Thoracic aorta (tissue), 2 donors: ENCODE data around the gene SIAH1. TPM values are rescaled to one million over a fixed set of nuclear protein-coding genes. Genes with fewer than 3 reads are reported as not detected.

Experiments
- ATAC-seq: fragments of 150-250 bp; one replicate; pipeline ENCODE4 v1.8.0; 2017; ENCODE audit warnings: low read depth; ENCODE audit not compliant: insufficient number of reproducible peaks, low FRiP score
- DNase-seq: peaks from one replicate; pipeline ENCODE4 v3.0.0-alpha.2; 2020; ENCODE audit warnings: low spot score
- H3K27ac ChIP-seq, 2 donors: fragments of 200-600 bp; sonication (generic); 1 replicate in 1 of 2; 2 replicates in 1 of 2; pipeline ENCODE4 v1.5.1; 2016; ENCODE audit warnings: mild to moderate bottlenecking in 2 of 2, moderate library complexity in 2 of 2
- H3K27me3 ChIP-seq: fragments of 200-600 bp; sonication (generic); replicated peaks from 2 replicates; pipeline ENCODE4 v1.6.0; 2016; ENCODE audit warnings: mild to moderate bottlenecking; ENCODE audit not compliant: insufficient read depth
- H3K36me3 ChIP-seq: fragments of 200-600 bp; sonication (generic); one replicate; pipeline ENCODE4 v1.5.1; 2016
- H3K4me1 ChIP-seq, 2 donors: fragments of 200-600 bp; sonication (generic); 1 replicate in 1 of 2; 2 replicates in 1 of 2; pipeline versions ENCODE4 v1.5.1 to v1.6.0; 2016; ENCODE audit warnings: low read depth in 2 of 2, mild to moderate bottlenecking in 1 of 2; ENCODE audit not compliant: control insufficient read depth in 1 of 2
- H3K4me3 ChIP-seq: fragments of 200-600 bp; sonication (generic); 2 replicates; pipeline ENCODE4 v1.5.1; 2016; ENCODE audit warnings: mild to moderate bottlenecking
- H3K9me3 ChIP-seq: fragments of 200-600 bp; sonication (generic); 2 replicates; pipeline ENCODE4 v1.5.1; 2016
- total RNA-seq, 2 donors: library from RNA; depleted of rRNA; stranded (reverse); fragments of >200 nt; gene quantifications; one replicate each; pipeline versions ENCODE4 v1.1.0 to v1.2.3, GENCODE V29; 2016
- TF ChIP-seq, protein P1 (sequence below): fragments of 200-600 bp; sonication (generic); IDR thresholded peaks from one replicate; pipeline ENCODE4 v1.5.1; 2019; ENCODE audit warnings: antibody characterized with exemption

SIAH1 gene
- total RNA-seq, 2 donors from 2014 or later = 28.2 to 40.8 TPM

DNA sequence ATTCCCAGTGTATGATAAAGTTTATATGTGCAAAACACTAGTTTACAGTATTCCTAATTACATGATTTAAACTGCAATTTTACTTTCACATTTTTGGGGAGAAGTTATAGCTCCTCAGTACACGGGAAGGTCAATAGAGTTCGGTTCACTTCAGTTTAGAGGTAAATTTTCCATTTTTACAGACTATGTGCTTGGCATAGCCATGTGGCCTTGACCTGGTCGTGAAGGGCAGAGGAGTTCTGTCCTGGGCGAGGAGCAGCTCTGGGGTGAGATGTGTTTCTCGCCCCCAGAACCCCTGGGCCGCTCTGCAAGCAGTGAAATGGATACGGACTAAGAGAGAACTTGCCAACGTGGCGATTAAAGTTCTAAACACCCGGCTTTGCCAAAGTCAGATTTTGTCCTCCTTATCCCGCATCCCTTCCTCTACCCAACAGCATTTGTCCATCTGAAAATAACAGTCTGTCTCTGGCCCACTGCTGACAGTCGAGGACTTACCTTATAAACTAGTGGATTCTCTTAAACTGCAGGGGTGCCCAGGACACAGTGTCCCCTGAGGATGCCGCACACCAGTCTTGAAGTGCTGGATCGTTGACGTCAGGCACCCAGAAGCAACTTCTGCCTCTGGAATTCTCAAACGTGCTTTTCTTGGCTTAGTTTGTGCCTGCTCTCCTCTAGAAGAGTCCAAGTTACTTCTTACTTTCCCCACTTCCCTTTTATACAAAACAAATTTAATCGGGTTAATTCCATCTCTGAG lies 1.5 kb upstream of the SIAH1 start:
- DNase-seq = no peak
- H3K36me3 ChIP-seq = no peaks in the 10 kb centered on the region
- TF ChIP-seq, protein P1, sequence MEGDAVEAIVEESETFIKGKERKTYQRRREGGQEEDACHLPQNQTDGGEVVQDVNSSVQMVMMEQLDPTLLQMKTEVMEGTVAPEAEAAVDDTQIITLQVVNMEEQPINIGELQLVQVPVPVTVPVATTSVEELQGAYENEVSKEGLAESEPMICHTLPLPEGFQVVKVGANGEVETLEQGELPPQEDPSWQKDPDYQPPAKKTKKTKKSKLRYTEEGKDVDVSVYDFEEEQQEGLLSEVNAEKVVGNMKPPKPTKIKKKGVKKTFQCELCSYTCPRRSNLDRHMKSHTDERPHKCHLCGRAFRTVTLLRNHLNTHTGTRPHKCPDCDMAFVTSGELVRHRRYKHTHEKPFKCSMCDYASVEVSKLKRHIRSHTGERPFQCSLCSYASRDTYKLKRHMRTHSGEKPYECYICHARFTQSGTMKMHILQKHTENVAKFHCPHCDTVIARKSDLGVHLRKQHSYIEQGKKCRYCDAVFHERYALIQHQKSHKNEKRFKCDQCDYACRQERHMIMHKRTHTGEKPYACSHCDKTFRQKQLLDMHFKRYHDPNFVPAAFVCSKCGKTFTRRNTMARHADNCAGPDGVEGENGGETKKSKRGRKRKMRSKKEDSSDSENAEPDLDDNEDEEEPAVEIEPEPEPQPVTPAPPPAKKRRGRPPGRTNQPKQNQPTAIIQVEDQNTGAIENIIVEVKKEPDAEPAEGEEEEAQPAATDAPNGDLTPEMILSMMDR = no peak
- peak overlapping the region; percentile 71 to 93 for H3K27ac ChIP-seq
- no peak for ATAC-seq
- peak overlapping the region; percentile 92 for H3K4me3 ChIP-seq
- no peaks in the 10 kb centered on the region for H3K27me3 ChIP-seq
- peaks cover 23 to 38% of the 10 kb centered on the region in 2 donors for H3K4me1 ChIP-seq
- no peaks in the 10 kb centered on the region for H3K9me3 ChIP-seq

DNA sequence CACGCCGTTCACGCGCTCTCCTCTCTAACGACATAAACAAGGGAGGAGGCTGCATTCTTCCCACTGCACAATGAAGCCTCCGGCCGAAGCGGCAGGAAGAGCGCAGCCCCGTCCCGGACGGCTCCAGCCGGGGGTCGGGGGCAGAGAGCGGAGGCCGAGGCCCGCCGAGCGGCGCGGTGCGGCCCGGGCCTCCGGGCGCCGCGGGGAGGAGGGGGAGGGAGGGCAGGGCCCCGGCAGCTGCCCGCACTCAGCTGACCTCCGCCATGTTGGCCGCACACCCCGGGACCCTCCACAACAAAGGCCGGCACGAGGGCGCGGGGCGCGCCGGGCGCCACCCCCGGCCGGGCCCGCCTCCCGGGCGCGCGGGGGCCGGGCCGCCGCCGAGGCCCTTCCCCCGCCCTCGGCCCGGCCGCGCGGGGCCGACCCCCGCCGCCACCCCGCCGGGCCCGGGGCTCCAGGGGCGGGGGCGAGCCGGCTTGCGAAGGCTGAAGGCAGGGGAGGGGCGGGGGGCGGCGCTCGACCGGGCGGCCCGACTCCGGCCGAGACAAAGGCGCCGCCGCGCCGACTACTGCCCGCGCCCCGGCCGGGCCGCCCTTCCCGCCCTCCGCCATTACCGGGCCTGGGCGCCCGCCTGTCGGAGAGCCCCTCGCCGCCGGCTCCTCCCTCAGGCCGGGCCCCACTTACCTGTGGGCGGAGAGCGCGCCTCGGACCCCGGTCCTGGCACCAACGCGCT lies 527 bp downstream of the SIAH1 start:
- H3K27me3 ChIP-seq = no peaks in the 10 kb centered on the region
- no peaks in the 10 kb centered on the region for H3K36me3 ChIP-seq
- ATAC-seq = peak; percentile 13
- DNase-seq = no peak
- peaks cover 23 to 52% of the 10 kb centered on the region in 2 donors for H3K4me1 ChIP-seq
- H3K9me3 ChIP-seq = no peaks in the 10 kb centered on the region
- H3K27ac ChIP-seq = peak overlapping the region; percentile 85 to 93
- TF ChIP-seq, protein P1 = no peak
- H3K4me3 ChIP-seq = peak overlapping the region; percentile 92

DNA sequence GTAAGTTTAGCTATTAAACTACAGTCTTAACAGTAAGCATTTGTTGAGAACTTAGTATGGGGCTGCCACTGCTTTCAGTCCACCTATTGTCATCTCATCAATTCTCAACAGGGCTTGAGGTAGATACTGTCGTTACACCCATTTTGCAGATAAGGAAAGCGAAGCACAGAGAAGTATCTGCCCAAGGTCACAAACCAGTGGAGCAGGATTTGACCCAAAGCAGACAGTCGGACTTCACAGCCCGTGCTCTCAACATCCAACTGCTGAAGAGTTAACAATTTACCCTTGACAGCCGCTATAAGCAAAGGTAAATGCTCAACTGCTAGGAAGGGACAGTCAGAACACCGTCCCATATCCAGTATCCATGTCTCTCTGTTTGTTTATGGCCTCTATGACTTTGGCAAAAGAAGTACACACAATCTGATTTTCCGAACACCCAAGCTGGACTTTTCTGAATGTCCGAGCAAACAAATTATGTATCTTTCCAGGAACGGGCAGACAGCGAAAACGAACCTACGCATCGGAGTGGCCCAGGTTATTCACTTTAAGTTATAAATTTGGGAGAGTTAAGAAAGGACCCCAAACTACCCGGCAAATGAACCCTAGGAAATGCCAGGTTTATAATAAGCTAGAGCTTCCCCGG lies 1.2 kb downstream of the SIAH1 start:
- DNase-seq = no peak
- Histone ChIP-seq H3K36me3 (no peaks in the 10 kb centered on the region), H3K4me1 (peaks cover 23 to 59% of the 10 kb centered on the region in 2 donors), H3K27me3 (no peaks in the 10 kb centered on the region), H3K4me3 (peak overlapping the region; percentile 85), H3K27ac (peak overlapping the region; percentile 85 to 86), H3K9me3 (no peaks in the 10 kb centered on the region)
- ATAC-seq = no peak
- TF ChIP-seq, protein P1 = no peak

DNA sequence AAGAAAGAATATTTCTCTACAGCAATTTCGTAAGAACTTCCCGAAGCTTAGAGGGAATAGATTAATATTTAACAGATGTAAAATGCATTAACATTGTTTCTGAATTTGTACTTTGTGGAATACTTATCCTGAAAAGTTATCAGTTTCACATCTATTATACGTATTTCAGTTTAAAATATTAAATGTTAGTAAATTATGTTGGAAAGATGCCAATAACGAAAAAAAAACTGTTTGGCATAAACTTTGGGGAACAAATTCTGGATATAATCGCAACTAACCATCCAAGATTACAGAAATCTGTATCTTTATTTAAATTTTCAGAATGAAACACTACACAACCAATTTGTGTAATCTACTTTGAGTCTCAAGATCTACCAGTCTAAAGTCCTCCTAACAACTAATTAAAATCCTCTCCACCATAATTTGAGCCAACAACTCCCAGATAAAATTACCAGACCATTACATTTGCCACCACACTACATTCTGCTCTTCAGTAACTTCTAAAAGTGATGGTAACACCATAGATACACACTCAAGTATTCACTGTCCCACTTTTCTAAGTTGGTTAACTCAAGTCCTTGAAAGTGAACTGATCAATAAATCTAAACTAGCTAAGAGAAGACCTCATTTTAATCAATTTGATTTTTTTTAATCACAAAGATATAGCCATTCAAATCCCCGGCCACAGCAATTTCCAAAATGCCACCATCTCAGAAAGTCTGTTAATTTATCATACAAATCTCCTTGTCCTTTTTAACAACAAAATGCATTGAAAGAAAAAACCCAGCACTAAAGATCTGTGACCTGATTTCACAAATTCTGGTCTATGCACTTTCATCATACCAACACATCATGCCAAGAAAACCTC lies 2.0 kb downstream of the SIAH1 start:
- TF ChIP-seq, protein P1 = no peak
- no peaks in the 10 kb centered on the region for H3K9me3 ChIP-seq
- peak overlapping the region; percentile 85 for H3K4me3 ChIP-seq
- H3K27ac ChIP-seq = peak overlapping the region in 1 of 2 donors; percentile 86
- no peaks in the 10 kb centered on the region for H3K27me3 ChIP-seq
- no peaks in the 10 kb centered on the region for H3K36me3 ChIP-seq
- ATAC-seq (no peak), DNase-seq (no peak)
- H3K4me1 ChIP-seq = peaks cover 30 to 66% of the 10 kb centered on the region in 2 donors
